Right lobe of liver (tissue), 4 donors: ENCODE results near the gene YPEL5.

Experiments used
- CTCF ChIP-seq, 4 donors: fragments of 200-600 bp in 3 of 4; fragments of 450-650 bp in 1 of 4; IDR thresholded peaks; one replicate each; pipeline versions ENCODE4 v1.5.1 to v1.8.0; 2016 to 2022; ENCODE audit warnings: antibody characterized with exemption in 4 of 4, mild to moderate bottlenecking in 2 of 4
- POLR2A ChIP-seq: fragments of 450-650 bp; IDR thresholded peaks from one replicate; pipeline ENCODE4 v1.6.1; 2017; ENCODE audit warnings: antibody characterized with exemption, mild to moderate bottlenecking
- donor health status: DM: no; HTN: no; CAD: no.
- donor health status: DM: no; HTN: no; CAD: no.
- donor health status: DM: no; HTN: yes; CAD: no.

GRCh38 chr2:30144260-30144659 lies 2.5 kb upstream of the YPEL5 start:
- no peak for TF ChIP-seq CTCF (IDR thresholded peaks at IDR 0.05)
- no peak for TF ChIP-seq POLR2A
